HepG2 (cell line): ENCODE data around the gene HAUS7. TPM values are rescaled to one million over a fixed set of nuclear protein-coding genes. Genes with fewer than 3 reads are reported as not detected.

ENCODE experiments used
- GTF2F1 ChIP-seq: fragments of 150-350 bp; IDR thresholded peaks from 2 replicates; pipeline ENCODE4 v1.6.1; 2014; ENCODE audit warnings: low read length
- SIN3B ChIP-seq: fragments of 150-350 bp; IDR thresholded peaks from 2 replicates; pipeline ENCODE4 v1.6.1; 2014; ENCODE audit warnings: low read length
- ZNF329 ChIP-seq: sonication (generic); formaldehyde crosslinking; IDR thresholded peaks from 2 replicates; pipeline ENCODE4 v1.9.0; 2021; ENCODE audit warnings: low read depth, mild to moderate bottlenecking, missing genetic modification reagents
- ZNF431 ChIP-seq: sonication (generic); formaldehyde crosslinking; IDR thresholded peaks from 2 replicates; pipeline ENCODE4 v1.9.0; 2022; ENCODE audit warnings: missing genetic modification reagents, low read depth, mild to moderate bottlenecking, borderline replicate concordance
- polyA plus RNA-seq, 8 experiments: library from polyadenylated mRNA; depleted of rRNA in 3 of 8; stranded (reverse) in 7 of 8; unstranded in 1 of 8; fragments of >200 nt; fragmentation: Illumina TruSeq in 4 of 8; extraction: Trizol in 4 of 8; gene quantifications; 2 replicates each; pipeline versions ENCODE4 v1.2.1 to v1.2.3, GENCODE V29; 2011 to 2016; ENCODE audit warnings: low read depth in 4 of 8, missing spikeins in 1 of 8, mixed read lengths in 1 of 8; ENCODE audit not compliant: insufficient read depth in 1 of 8
- total RNA-seq, 5 experiments: library from RNA; depleted of rRNA; stranded (reverse); fragments of >200 nt; fragmentation: Illumina TruSeq; extraction: Trizol; gene quantifications; 2 replicates each; pipeline ENCODE4 v1.2.3, GENCODE V29; 2016; ENCODE audit warnings: low read depth in 1 of 5
- TF ChIP-seq, protein P1 (sequence below): sonication (generic); formaldehyde crosslinking; IDR thresholded peaks from 2 replicates; pipeline ENCODE4 v1.5.0; 2020; ENCODE audit warnings: missing genetic modification reagents
- TF ChIP-seq, protein P2 (sequence below): sonication (generic); formaldehyde crosslinking; conservative IDR thresholded peaks from 2 replicates; pipeline ENCODE4 v1.8.0; 2022; ENCODE audit warnings: mild to moderate bottlenecking, moderate library complexity, missing genetic modification reagents
- TF ChIP-seq, protein P3 (sequence below): sonication (generic); formaldehyde crosslinking; IDR thresholded peaks from 2 replicates; pipeline ENCODE4 v1.4.0; 2020; ENCODE audit warnings: mild to moderate bottlenecking, missing genetic modification reagents

HAUS7 gene
- total and polyA plus RNA-seq, 2 of the 13 experiments (the other 11 are each of a cell fraction or from before 2014, with no cell fraction given): 10.9 to 42.4 TPM

DNA sequence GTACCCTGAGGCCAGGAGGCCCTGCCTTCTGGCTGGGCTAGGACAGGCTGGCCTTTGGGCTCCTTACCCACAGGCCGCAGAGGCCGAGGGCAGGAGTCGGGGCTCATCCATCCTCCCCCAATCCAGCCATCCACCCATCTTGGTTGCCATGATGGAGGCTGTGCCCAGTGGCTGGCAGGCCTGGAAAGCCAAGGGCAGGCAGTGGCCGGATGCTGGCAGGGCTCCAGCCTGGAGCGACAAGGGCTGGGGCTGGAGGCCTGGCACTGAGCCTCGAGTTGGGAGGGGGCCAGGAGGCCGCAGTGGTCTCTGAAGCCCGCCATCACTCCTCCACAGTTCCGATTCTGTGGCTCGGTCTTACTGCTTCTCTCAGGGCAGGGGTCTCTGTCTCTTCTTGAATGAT is 15.8 kb upstream of the HAUS7 start (continued):
- TF ChIP-seq GTF2F1: no peak
- TF ChIP-seq, protein P1, sequence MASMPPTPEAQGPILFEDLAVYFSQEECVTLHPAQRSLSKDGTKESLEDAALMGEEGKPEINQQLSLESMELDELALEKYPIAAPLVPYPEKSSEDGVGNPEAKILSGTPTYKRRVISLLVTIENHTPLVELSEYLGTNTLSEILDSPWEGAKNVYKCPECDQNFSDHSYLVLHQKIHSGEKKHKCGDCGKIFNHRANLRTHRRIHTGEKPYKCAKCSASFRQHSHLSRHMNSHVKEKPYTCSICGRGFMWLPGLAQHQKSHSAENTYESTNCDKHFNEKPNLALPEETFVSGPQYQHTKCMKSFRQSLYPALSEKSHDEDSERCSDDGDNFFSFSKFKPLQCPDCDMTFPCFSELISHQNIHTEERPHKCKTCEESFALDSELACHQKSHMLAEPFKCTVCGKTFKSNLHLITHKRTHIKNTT: no peak
- TF ChIP-seq, protein P2, sequence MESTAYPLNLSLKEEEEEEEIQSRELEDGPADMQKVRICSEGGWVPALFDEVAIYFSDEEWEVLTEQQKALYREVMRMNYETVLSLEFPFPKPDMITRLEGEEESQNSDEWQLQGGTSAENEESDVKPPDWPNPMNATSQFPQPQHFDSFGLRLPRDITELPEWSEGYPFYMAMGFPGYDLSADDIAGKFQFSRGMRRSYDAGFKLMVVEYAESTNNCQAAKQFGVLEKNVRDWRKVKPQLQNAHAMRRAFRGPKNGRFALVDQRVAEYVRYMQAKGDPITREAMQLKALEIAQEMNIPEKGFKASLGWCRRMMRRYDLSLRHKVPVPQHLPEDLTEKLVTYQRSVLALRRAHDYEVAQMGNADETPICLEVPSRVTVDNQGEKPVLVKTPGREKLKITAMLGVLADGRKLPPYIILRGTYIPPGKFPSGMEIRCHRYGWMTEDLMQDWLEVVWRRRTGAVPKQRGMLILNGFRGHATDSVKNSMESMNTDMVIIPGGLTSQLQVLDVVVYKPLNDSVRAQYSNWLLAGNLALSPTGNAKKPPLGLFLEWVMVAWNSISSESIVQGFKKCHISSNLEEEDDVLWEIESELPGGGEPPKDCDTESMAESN: no peak
- TF ChIP-seq SIN3B: no peak
- TF ChIP-seq, protein P3, sequence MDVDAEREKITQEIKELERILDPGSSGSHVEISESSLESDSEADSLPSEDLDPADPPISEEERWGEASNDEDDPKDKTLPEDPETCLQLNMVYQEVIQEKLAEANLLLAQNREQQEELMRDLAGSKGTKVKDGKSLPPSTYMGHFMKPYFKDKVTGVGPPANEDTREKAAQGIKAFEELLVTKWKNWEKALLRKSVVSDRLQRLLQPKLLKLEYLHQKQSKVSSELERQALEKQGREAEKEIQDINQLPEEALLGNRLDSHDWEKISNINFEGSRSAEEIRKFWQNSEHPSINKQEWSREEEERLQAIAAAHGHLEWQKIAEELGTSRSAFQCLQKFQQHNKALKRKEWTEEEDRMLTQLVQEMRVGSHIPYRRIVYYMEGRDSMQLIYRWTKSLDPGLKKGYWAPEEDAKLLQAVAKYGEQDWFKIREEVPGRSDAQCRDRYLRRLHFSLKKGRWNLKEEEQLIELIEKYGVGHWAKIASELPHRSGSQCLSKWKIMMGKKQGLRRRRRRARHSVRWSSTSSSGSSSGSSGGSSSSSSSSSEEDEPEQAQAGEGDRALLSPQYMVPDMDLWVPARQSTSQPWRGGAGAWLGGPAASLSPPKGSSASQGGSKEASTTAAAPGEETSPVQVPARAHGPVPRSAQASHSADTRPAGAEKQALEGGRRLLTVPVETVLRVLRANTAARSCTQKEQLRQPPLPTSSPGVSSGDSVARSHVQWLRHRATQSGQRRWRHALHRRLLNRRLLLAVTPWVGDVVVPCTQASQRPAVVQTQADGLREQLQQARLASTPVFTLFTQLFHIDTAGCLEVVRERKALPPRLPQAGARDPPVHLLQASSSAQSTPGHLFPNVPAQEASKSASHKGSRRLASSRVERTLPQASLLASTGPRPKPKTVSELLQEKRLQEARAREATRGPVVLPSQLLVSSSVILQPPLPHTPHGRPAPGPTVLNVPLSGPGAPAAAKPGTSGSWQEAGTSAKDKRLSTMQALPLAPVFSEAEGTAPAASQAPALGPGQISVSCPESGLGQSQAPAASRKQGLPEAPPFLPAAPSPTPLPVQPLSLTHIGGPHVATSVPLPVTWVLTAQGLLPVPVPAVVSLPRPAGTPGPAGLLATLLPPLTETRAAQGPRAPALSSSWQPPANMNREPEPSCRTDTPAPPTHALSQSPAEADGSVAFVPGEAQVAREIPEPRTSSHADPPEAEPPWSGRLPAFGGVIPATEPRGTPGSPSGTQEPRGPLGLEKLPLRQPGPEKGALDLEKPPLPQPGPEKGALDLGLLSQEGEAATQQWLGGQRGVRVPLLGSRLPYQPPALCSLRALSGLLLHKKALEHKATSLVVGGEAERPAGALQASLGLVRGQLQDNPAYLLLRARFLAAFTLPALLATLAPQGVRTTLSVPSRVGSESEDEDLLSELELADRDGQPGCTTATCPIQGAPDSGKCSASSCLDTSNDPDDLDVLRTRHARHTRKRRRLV (CRISPR knock-in tag): no peak
- TF ChIP-seq ZNF329 (CRISPR knock-in tag): no peak
- TF ChIP-seq ZNF431 (CRISPR knock-in tag): no peak
